GM12865 (cell line): ENCODE measurements around the gene TUFM.
"Not testable (repeated sequence)": the region's sequence is repeated elsewhere in the genome, so short reads cannot be mapped to it uniquely, and the experiment has no call there.

Experiments used
- DNase-seq: peaks from one replicate; pipeline ENCODE4 v3.0.0; 2010; ENCODE audit warnings: low read depth
- H3K4me3 ChIP-seq: 2 replicates; pipeline ENCODE4 v1.5.1; 2011; ENCODE audit warnings: mild to moderate bottlenecking, low read depth, low read length, control low read depth
- CTCF ChIP-seq: IDR thresholded peaks from 2 replicates; pipeline ENCODE4 v1.5.1; 2011; ENCODE audit warnings: low read length, control low read depth, low read depth, inconsistent platforms; ENCODE audit not compliant: insufficient read depth; ENCODE audit errors: missing control alignments

The TUFM gene

GRCh38 chr16:28821874-28822519 is 24.2 kb downstream of the TUFM start:
- no peak for DNase-seq
- no peak for TF ChIP-seq CTCF

GRCh38 chr16:28820546-28820945 is 25.6 kb downstream of the TUFM start:
- not testable (repeated sequence) for DNase-seq, H3K4me3 ChIP-seq

More at GRCh38 chr16:28821874-28822519, 24.2 kb downstream of the TUFM start:
- H3K4me3 ChIP-seq = peak overlapping the region; percentile 65

- DNase-seq = no peak
- H3K4me3 ChIP-seq = no peak overlapping the region
- no peak for TF ChIP-seq CTCF
Observed at GRCh38 chr16:28820016-28820415, 26.1 kb downstream of the TUFM start.

- not testable (repeated sequence) for H3K4me3 ChIP-seq, DNase-seq
Observed at GRCh38 chr16:28807445-28808120, 38.6 kb downstream of the TUFM start.

GRCh38 chr16:28802235-28803019 is 43.7 kb downstream of the TUFM start:
- peak; percentile 83 for DNase-seq
- TF ChIP-seq CTCF = peak; percentile 33
- not testable (repeated sequence) for H3K4me3 ChIP-seq
